Esophagus squamous epithelium (tissue), 5 donors: ENCODE data around the gene PDE7B. TPM values are rescaled to one million over a fixed set of nuclear protein-coding genes. Genes with fewer than 3 reads are reported as not detected.

Experiments
- DNase-seq: peaks from one replicate; lab custom pipeline; 2025; lab: John Stamatoyannopoulos, UW
- H3K27ac ChIP-seq, 4 donors: fragments of 200-600 bp; sonication (generic); one replicate each; pipeline ENCODE4 v1.5.1; 2016 to 2019; ENCODE audit warnings: mild to moderate bottlenecking in 1 of 4
- H3K27me3 ChIP-seq, 4 donors: fragments of 200-600 bp; sonication (generic); 1 replicate in 3 of 4; 2 replicates in 1 of 4; pipeline versions ENCODE4 v1.5.1 to v1.6.0; 2017 to 2021; ENCODE audit warnings: antibody characterized with exemption in 1 of 4
- H3K36me3 ChIP-seq, 3 donors: fragments of 200-600 bp; sonication (generic); one replicate each; pipeline ENCODE4 v1.5.1; 2016 to 2019
- H3K4me1 ChIP-seq, 3 donors: fragments of 200-600 bp; sonication (generic); one replicate each; pipeline ENCODE4 v1.5.1; 2017 to 2019
- H3K4me3 ChIP-seq, 4 donors: fragments of 200-600 bp; sonication (generic); 1 replicate in 3 of 4; 2 replicates in 1 of 4; pipeline ENCODE4 v1.5.1; 2016 to 2019; ENCODE audit warnings: mild to moderate bottlenecking in 2 of 4, moderate library complexity in 1 of 4
- H3K9me3 ChIP-seq, 3 donors: fragments of 200-600 bp; sonication (generic); one replicate each; pipeline ENCODE4 v1.5.1; 2016 to 2019
- CTCF ChIP-seq, 6 experiments: fragments of 450-650 bp in 4 of 6; fragments of 200-600 bp in 2 of 6; sonication (generic) in 2 of 6; IDR thresholded peaks; one replicate each; pipeline ENCODE4 v1.5.1; 2016 to 2019; ENCODE audit warnings: antibody characterized with exemption in 6 of 6, mild to moderate bottlenecking in 4 of 6, moderate library complexity in 4 of 6
- POLR2A ChIP-seq, 4 donors: fragments of 450-650 bp; IDR thresholded peaks; one replicate each; pipeline ENCODE4 v1.6.1; 2017; ENCODE audit warnings: antibody characterized with exemption in 4 of 4, mild to moderate bottlenecking in 4 of 4, moderate library complexity in 3 of 4
- WGBS, 2 donors: methylation state at CpG; one replicate each; pipeline ENCODE4 v1.1.5; 2018; 5-methylcytosine and 5-hydroxymethylcytosine counted together
- intact Hi-C: fragments of 100-400 bp; cut with DNase I; formaldehyde crosslinking; loops from one replicate; pipeline ENCODE4 v1.15.0; 2022
- total RNA-seq, 4 donors: library from RNA; depleted of rRNA; stranded (reverse); fragments of >200 nt; gene quantifications; one replicate each; pipeline ENCODE4 v1.1.0, GENCODE V29; 2016
- donor health status: DM: yes; HTN: yes; CAD: no.

The PDE7B gene
- total RNA-seq, 4 donors from 2014 or later: 0.08 to 6.1 (median 0.47) TPM

- no peaks in the 10 kb centered on the region for H3K27me3 ChIP-seq
- no peaks in the 10 kb centered on the region for H3K36me3 ChIP-seq
- TF ChIP-seq CTCF (IDR thresholded peaks at IDR 0.05): no peak
- no peak for TF ChIP-seq POLR2A (IDR thresholded peaks at IDR 0.05)
- no peak for DNase-seq
- H3K4me1 ChIP-seq: peaks cover 0 to 13% (median 0%) of the 10 kb centered on the region in 3 donors
- H3K9me3 ChIP-seq: no peaks in the 10 kb centered on the region
- intact Hi-C loops: no loop called here
- WGBS, 2 donors: 90 to 94% methylated on average over 4 of the region's 4 CpGs
- H3K4me3 ChIP-seq: peak overlapping the region; percentile 9 to 56 (median 29)
- no peak overlapping the region for H3K27ac ChIP-seq
These were observed 375.3 kb downstream of the PDE7B start for GRCh38 chr6:136226674-136227377.

- WGBS, 2 donors: 79 to 82% methylated on average over 2 of the region's 2 CpGs
- Histone ChIP-seq H3K27ac (no peak overlapping the region), H3K4me3 (no peak overlapping the region), H3K27me3 (no peaks in the 10 kb centered on the region), H3K4me1 (peaks cover 0 to 13% (median 0%) of the 10 kb centered on the region in 3 donors), H3K9me3 (no peaks in the 10 kb centered on the region), H3K36me3 (no peaks in the 10 kb centered on the region)
- TF ChIP-seq POLR2A (IDR thresholded peaks at IDR 0.05): no peak
- TF ChIP-seq CTCF (IDR thresholded peaks at IDR 0.05): no peak
- intact Hi-C loops: no loop called here
- DNase-seq: no peak
These were observed 377.3 kb downstream of the PDE7B start for GRCh38 chr6:136228814-136229213.

- H3K27me3 ChIP-seq: no peaks in the 10 kb centered on the region
- no peaks in the 10 kb centered on the region for H3K9me3 ChIP-seq
- H3K36me3 ChIP-seq: no peaks in the 10 kb centered on the region
- H3K27ac ChIP-seq: no peak overlapping the region
- intact Hi-C loops: no loop called here
- DNase-seq: no peak
- no peak overlapping the region for H3K4me3 ChIP-seq
- peaks cover 0 to 13% (median 0%) of the 10 kb centered on the region in 3 donors for H3K4me1 ChIP-seq
- no peak for TF ChIP-seq POLR2A (IDR thresholded peaks at IDR 0.05)
- TF ChIP-seq CTCF (IDR thresholded peaks at IDR 0.05): no peak
- 86 to 88% methylated on average over 2 of the region's 2 CpGs for WGBS, 2 donors
These were observed 378.8 kb downstream of the PDE7B start for GRCh38 chr6:136230219-136230853.

GRCh38 chr6:136232701-136233100 lies 381.2 kb downstream of the PDE7B start:
- Histone ChIP-seq H3K4me1 (no peaks in the 10 kb centered on the region), H3K27me3 (no peaks in the 10 kb centered on the region), H3K36me3 (no peaks in the 10 kb centered on the region), H3K9me3 (no peaks in the 10 kb centered on the region), H3K27ac (no peak overlapping the region), H3K4me3 (no peak overlapping the region)
- TF ChIP-seq CTCF (IDR thresholded peaks at IDR 0.05): no peak
- TF ChIP-seq POLR2A (IDR thresholded peaks at IDR 0.05): no peak
- WGBS, 2 donors: 100% methylated on average over 1 of the region's 1 CpG
- DNase-seq: no peak
- intact Hi-C loops: no loop called here

- Histone ChIP-seq H3K9me3 (no peaks in the 10 kb centered on the region), H3K27ac (no peak overlapping the region), H3K4me3 (no peak overlapping the region), H3K36me3 (peaks cover 0 to 3% (median 0%) of the 10 kb centered on the region in 3 donors), H3K4me1 (no peaks in the 10 kb centered on the region), H3K27me3 (no peaks in the 10 kb centered on the region)
- TF ChIP-seq CTCF (IDR thresholded peaks at IDR 0.05) (no peak), POLR2A (IDR thresholded peaks at IDR 0.05) (no peak)
- WGBS, 2 donors: 71 to 76% methylated on average over 4 of the region's 4 CpGs
- DNase-seq: no peak
- intact Hi-C loops: no loop called here
These were observed 383.7 kb downstream of the PDE7B start for GRCh38 chr6:136235233-136235564.
